Measurements from ENCODE around the gene VWA7. TPM values are rescaled to one million over a fixed set of nuclear protein-coding genes. Genes with fewer than 3 reads are reported as not detected.

Gene VWA7
- total RNA-seq, 4 donors from 2014 or later: 0.36 to 1.6 (median 0.56) TPM; not detected in 1

DNA sequence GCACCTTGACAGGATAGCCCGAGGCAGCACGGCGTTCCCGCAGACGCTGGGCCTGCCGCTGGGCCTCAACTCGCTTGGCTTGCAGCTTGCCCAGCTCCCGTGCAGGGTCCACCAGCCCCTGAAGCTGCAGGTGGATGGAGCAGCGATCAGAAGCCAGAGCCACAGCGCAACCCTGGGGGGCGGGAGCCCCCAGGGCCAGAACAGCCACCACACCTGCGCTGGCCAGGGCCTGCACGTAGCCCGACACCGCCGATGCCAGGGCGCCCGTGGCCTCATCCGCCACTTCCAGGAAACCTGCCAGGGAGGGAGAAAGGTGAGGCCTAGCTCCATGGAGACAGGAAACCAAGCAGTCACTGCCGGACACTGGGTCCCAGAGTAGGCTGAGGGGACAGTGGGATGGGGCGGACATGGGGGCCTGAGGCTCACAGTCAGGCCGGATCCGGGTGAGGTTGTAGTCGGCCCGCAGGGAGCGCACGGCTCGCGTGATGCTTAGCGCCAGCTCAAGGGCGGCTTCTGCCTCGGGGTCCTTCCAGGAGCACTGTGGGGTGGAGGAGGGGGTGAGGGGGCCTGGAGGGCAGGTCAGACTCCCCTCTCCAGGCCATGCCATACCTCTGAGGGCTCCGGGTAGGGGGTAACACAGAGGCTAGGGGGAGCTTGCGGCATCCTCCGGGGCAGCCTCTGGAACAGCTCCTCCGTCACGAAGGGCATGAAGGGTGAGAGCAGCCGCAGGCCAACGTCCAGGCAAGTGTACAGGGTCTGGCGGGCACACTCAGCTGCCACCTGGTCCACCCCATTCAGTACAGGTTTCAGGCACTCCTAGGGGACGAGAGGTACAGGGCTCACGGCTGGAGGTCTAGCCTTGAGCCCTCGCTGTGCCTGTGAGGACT lies 2.1 kb upstream of the VWA7 start:
- DNase-seq (ENCODE audit: low spot score): no peak
- TF ChIP-seq, protein P1, sequence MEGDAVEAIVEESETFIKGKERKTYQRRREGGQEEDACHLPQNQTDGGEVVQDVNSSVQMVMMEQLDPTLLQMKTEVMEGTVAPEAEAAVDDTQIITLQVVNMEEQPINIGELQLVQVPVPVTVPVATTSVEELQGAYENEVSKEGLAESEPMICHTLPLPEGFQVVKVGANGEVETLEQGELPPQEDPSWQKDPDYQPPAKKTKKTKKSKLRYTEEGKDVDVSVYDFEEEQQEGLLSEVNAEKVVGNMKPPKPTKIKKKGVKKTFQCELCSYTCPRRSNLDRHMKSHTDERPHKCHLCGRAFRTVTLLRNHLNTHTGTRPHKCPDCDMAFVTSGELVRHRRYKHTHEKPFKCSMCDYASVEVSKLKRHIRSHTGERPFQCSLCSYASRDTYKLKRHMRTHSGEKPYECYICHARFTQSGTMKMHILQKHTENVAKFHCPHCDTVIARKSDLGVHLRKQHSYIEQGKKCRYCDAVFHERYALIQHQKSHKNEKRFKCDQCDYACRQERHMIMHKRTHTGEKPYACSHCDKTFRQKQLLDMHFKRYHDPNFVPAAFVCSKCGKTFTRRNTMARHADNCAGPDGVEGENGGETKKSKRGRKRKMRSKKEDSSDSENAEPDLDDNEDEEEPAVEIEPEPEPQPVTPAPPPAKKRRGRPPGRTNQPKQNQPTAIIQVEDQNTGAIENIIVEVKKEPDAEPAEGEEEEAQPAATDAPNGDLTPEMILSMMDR (IDR thresholded peaks at IDR 0.05): no peak
- ATAC-seq (ENCODE audit: low FRiP score): no peak

DNA sequence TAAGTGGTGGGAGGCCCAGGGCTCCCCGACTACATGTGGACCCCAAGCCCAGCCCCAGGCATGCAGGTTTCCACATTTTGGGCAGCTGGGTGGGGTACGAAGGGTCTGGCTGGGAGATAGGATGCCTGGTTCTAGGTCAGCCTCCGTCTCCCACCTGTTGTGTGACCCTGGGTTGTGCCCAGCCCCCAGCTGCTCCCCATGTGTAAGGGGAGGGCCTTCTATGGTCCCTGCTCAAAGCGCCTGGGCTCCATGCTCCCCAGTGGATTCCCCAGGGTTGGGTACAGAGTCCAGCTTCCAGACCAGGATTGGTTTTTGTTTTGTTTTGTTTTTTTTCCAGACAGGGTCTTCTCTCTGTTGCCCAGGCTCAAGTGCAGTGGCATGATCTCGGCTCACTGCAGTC lies 1.1 kb upstream of the VWA7 start:
- TF ChIP-seq, protein P1 (IDR thresholded peaks at IDR 0.05): no peak
- no peak for ATAC-seq (ENCODE audit: low FRiP score)
- no peak for DNase-seq (ENCODE audit: low spot score)

DNA sequence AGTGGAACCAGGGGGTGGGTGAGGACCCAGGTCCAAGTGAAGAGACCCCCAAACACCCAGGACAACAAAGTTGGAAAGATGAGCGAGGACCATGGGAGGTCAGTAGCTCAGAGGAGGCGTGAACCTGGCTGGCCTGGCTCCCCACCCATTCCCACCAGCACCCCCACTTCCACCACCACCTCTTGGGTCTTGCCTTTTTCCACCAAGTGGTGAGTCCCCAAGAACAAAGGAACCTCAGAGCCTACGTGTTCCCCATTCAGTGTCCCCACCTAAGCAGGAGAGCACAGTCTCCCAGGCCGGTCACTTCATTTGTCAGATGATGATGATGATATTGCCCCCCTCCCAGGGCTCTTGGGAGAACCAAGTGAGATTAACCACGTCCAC lies 531 bp upstream of the VWA7 start:
- DNase-seq (ENCODE audit: low spot score) (no peak), ATAC-seq (ENCODE audit: low FRiP score) (no peak)
- TF ChIP-seq, protein P1 (IDR thresholded peaks at IDR 0.05): no peak

DNA sequence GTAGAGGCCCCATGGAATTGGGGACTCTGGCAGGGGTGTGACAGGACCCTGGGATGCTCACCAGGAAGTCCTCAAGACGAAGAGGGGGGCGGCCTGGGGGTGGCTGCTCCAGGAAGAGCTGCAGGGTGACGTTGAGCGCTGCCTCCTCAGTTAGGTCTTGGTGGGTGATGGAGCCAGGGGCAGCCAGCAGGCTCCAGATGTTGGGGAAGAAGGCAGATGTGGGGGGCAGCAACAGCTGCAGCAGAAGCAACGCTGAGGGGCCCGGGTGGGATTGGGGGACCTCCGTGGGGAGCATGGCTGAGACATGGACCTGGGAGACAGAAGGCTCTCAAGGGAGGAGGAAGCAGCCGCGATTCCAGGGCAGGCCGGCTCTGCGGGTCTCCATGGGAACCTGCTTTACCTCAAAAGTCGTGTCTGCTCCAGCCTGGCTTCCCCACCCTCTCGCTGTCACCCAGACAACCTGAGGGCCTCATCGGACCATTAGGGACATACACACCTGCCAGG lies 591 bp downstream of the VWA7 start:
- DNase-seq (ENCODE audit: low spot score) (no peak), ATAC-seq (ENCODE audit: low FRiP score) (no peak)
- TF ChIP-seq, protein P1 (IDR thresholded peaks at IDR 0.05): no peak

DNA sequence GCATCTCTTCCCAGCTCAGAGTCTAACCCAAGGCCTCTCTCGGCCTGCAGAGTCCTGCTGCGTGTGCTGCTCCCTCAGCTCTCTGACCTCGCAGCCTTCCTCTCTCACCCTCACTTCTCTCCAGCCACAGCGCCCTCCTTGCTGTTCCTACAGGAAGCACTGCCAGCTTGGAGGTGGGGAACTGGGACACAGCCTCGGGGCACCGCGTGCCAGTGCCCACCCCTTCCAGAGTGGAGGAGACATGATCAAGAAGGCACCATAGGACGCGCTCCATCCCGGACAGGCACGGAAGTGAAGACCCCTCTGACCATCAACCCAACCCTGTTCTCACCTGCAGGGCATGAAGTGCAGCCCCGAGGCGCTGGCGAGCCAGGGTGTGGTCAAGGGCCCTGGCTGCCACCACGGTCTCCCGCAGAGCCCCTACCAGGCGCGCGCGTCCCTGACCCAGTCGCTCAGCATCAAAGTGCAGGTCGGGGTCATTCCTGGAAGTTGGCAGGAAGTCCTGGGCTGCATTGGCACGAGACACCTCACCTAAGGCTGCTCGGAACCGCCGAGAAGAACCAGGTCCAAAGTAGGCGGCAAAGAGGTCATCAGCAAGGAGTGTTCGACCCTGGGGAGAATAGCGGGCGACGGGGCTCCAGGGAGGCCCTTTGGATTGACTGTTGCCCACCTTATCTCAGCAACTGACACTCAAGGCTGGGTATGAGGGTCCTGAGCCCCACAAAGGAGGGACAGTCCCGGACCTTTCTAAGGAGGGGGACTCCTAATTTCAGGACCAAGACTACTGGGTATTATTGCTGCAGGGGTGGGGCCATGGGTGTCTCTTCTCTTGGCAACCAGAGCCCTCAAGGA lies 1.3 kb downstream of the VWA7 start:
- TF ChIP-seq, protein P1 (IDR thresholded peaks at IDR 0.05): no peak
- DNase-seq (ENCODE audit: low spot score) (no peak), ATAC-seq (ENCODE audit: low FRiP score) (no peak)

DNA sequence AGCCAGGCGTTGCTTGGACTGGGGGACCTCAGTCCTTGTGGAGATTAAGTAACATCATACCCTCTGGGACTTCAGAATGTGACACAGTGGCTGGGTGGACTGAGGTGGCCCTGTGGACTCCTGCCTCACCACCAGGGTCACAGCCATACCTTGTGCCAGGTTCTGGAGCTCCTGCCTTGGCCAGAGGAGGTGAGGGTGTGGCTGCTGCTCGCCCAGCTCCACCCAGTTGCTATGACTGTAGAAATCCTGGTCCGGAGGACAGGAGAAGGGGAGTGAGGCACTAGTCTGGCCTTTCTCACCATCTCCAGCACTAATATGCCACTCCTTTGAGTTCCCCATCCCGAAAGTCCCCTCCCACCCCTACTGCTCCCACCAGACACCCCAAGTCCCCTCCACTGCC lies 1.9 kb downstream of the VWA7 start:
- ATAC-seq (ENCODE audit: low FRiP score) (no peak), DNase-seq (ENCODE audit: low spot score) (no peak)
- TF ChIP-seq, protein P1 (IDR thresholded peaks at IDR 0.05): no peak

All from omental fat pad (tissue), 4 donors.